RKO (cell line): Measurements from ENCODE around the gene HSPBP1.
A peak's percentile ranks its signal among the peaks of the same experiment; 100 is the strongest.

Experiments used
- DNase-seq: peaks from one replicate; pipeline ENCODE4 v3.0.0-alpha.2; 2016; ENCODE audit warnings: low spot score

The HSPBP1 gene

GRCh38 chr19:55279770-55280643, at the start of gene HSPBP1:
Gene HSPBP1, minus strand, starts transcription at chr19:55280110. Its CDS starts 502 bp downstream, at chr19:55279608.
- peak; percentile 93 for DNase-seq

- peak; percentile 44 for DNase-seq
Measured at GRCh38 chr19:55328774-55329318, 48.9 kb upstream of the HSPBP1 start.

- no peak for DNase-seq
Measured at GRCh38 chr19:55325172-55325571, 45.3 kb upstream of the HSPBP1 start, which contains the start of gene TMEM150B. Gene TMEM150B, minus strand, starts transcription at chr19:55325341. Its CDS starts 4,305 bp downstream, at chr19:55321036.

DNA sequence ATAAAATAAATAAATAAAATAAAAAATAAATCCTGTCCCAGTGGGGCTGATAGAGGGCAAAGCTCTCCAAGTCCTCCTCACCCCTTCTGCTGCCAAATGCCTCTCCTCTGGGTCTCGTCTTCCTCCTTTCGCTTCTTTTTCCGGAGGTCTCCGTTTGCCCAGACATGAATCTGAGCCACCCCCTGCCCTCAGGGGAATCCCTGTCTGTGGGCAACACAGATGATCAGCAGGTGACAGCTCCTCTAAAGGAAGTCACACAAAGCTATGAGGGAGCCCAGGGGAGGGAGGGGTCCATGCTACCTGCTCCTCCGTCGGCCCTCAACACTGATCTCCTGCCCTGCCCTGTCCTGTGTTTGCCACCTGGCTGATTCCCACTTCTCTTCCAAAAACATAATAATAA, 44.8 kb upstream of the HSPBP1 start:
- no peak for DNase-seq

DNA sequence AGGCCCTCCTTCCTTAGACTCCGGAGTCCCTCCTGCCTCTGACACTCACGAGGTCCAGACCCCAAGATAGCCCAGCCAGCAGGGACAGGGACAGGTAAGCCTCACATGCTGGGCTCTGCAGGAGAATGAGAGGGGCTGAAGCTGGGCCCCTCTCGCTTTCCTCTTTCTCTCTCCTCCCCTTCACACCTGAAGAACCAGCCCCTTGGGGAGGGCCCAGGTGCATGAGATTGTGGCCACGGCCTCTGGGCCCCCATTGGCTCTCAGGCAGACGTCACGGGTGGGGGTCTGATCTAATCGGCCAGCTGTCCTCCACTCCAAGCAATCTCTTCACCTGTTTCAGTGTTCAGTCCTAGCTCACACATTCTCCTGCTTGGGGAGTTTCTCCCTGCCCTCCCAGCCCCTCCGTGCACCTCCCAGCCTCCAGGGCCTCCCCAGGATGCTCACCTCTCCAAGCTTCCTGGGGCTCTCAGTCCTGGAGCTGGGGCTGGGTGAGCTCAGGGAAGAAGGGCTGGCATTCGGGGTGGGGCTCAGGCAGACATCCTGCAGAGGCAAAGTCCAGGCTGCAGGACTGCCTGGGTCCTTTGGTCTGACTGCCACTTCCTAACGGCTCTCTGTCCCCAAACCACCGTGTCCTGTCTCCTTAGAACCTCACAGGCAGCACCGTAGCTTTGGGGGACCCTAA, 42.4 kb upstream of the HSPBP1 start:
- no peak for DNase-seq

DNA sequence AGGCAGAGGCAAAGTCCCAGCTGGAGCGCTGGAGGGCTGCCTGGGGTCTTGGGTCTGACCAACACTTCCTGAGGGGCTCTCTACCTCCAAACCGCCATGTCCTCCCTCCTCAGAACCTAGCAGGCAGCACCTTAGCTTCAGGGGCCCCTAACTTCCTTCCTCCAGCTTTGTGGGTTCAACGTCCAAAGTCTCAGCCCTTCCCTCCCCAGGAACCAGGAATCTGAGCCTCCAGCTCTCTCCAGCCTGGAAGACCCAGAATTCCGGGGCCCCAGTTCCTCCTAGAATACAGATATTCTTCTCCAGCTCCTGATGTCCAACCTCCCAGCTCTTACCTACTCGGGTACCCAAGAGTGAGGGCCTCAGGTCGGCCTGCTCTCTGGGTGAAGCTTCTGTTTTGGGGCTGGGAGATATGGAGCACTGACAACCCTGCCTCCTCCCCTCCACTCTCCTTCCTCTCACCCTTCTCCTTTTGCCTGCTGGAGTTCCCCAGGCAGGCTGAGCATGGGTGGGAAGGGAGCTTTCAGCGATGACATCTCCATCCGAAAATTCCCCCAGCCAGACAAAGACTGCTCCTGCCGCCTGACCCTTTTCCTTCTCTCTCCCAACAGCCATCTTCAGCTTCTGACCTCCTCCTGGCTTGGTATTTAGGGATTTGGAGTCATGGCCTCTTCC, 41.7 kb upstream of the HSPBP1 start:
- no peak for DNase-seq

- DNase-seq: no peak
Measured at GRCh38 chr19:55320844-55321419, 41.0 kb upstream of the HSPBP1 start.

DNA sequence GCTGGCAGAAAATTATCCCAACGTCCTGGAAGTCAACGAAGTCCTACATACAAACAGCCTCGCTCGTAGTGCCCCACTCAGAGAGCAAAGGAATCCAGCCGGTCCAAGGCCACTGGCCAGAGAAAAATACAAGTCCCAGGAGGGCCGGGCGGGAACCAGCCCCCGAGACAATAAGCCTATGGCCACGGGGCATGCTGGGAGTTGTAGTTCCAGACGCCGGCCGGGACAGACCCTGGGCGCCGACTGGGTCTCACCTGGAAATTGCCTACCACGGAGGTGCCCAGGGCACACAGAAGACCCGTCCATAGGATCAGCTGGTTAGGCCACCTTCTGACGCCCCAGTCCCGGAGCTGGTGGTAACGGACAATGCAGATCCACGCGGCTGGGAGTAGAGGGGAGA, 39.9 kb upstream of the HSPBP1 start:
- no peak for DNase-seq

GRCh38 chr19:55316646-55317045, 36.7 kb upstream of the HSPBP1 start:
- DNase-seq: no peak

- no peak for DNase-seq
Measured at GRCh38 chr19:55315956-55316525, 36.1 kb upstream of the HSPBP1 start.

GRCh38 chr19:55314396-55314795, 34.5 kb upstream of the HSPBP1 start:
- no peak for DNase-seq

GRCh38 chr19:55312621-55313512, 33.0 kb upstream of the HSPBP1 start:
- DNase-seq: no peak

GRCh38 chr19:55311797-55312196, 31.9 kb upstream of the HSPBP1 start:
- no peak for DNase-seq

DNA sequence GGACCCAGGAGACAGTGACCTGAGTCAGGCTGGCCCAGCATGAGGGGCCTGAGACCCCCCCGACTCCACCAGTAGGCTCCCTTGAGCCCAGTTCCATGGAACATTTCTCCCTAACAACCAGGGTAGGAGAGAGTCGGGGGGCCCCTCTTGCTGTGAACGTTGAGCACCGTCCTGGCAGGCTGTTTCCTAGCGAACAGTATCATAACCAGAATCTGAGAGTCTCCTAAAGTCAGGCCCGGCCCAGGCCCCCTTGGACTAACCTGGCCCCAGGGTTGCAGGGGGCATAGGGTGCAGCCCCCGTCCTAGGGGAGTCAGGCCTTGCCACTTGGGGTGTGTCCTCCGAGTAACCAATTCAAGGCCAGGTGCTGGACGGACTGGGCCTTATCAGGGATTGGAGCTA, 31.5 kb upstream of the HSPBP1 start:
- DNase-seq: no peak

GRCh38 chr19:55310498-55310897, 30.6 kb upstream of the HSPBP1 start:
- no peak for DNase-seq

- no peak for DNase-seq
Measured at GRCh38 chr19:55309448-55309847, 29.5 kb upstream of the HSPBP1 start.

DNA sequence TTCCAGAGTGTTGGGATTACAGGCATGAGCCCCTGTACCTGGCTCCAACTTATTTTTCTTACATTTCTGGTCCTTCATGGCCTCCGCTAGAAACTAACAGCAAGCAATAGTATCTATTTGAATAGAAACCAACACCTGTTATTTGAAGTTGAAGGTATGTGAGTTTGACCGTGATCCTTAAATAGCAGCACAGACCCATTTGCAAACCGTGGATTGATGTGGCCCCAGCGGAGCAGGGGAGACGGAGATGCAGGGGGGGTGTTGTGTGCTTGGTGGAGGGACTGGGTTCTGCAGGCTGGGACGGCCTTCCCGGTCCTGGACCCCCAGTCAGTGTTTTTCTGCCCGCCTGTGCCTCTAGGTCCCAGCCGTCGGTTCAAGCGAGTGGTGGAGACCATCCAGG, 28.4 kb upstream of the HSPBP1 start:
- no peak for DNase-seq

- DNase-seq: no peak
Measured at GRCh38 chr19:55306712-55307111, 26.8 kb upstream of the HSPBP1 start.

- peak; percentile 24 for DNase-seq
Measured at GRCh38 chr19:55305983-55306562, 26.2 kb upstream of the HSPBP1 start.

- peak; percentile 31 for DNase-seq
Measured at GRCh38 chr19:55305491-55305890, 25.6 kb upstream of the HSPBP1 start.
